Pons (tissue), 1 donor: ENCODE data around the gene ELF2.
"Not testable (repeated sequence)": the region's sequence is repeated elsewhere in the genome, so short reads cannot be mapped to it uniquely, and the experiment has no call there.

ENCODE experiments used
- DNase-seq: peaks from one replicate; pipeline ENCODE4 v3.0.0-alpha.2; 2016; ENCODE audit warnings: low spot score

Gene ELF2

DNA sequence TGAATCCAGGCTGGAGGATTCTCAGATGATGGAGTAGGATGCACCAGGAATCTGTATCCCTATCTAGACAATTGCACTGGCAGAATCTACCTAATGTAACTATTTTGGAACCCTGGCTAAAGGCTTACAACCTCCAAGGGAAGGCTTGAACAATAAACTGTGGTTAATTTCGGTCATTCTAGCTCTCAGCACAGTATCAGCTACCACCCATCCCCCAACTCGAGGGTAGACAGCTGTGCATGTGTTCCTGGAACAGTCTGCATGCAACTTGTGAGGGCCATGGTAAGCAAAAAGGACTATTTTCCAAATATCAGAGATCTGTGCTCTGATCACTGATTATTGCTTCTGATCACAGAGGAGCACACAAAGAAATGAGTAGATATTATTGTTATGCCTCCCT lies 34.0 kb downstream of the ELF2 start:
- peak; percentile 22 for DNase-seq

- DNase-seq = no peak
Observed at GRCh38 chr4:139142087-139142486, 34.9 kb downstream of the ELF2 start.

GRCh38 chr4:139137763-139138162 lies 39.3 kb downstream of the ELF2 start:
- no peak for DNase-seq

DNA sequence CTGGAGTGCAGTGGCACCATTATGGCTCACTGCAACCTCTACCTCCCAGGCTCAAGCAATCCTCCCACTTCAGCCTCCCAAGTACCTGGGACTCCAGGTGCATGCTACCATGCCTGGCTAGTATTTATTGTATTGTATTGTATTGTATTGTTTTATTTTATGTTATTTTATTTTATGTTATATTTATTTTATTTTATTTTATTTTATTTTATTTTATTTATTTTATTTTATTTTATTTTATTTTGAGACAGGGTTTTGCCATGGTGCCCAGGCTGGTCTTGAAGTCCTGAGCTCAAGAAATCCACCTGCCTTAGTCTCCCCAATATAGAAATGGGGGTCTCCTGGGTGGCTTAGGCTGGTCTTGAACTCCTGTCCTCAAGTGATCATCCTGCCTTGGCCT lies 42.6 kb downstream of the ELF2 start:
- no peak for DNase-seq

DNA sequence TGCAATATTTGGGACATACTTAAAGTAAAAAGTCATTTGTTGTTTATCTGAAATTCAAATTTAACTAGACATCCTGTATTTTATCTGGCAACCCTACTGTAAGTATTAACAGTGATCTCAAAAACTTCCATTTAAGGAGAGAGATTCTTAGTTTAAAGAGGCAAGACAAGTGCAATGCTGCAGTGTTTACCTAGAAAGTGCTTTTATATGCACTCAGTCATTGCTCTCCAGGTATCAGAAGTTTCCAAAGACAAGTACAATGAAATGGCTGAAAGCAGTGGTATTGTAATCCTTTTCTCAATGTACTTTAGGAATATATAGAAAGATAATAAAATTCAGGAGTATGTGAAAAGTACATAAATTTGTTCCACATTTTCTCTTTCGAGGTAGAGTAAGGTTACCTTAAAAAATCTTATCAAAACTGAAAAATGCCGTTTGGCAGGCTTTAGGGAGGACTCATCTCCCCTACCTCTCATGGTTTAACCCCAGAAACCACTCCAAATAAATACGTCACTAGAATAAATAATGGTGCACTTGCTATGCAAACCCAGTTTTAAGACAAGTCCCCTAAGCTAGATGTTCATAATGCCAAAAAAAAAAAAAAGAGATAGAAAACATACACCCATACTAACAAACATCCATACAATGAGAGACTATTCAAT lies 45.7 kb downstream of the ELF2 start:
- DNase-seq = no peak

DNA sequence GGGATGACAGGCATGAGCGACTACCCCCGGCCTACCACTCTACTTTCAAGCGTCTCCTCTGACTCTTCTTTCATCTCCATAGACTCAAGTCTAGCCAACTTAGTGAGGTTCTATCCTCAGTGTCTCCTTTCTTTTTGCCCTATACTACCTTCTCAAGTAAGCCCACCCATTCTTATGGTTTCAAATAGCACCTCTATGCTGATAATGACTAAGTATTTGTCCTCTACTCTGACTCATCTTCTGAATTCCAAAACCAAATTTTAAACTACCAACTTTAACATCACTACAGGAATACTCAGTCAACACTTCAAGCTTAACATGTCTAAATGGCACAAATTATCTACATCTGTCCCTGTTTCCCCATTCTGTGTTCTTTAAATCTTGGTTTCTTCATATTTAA lies 47.8 kb downstream of the ELF2 start:
- DNase-seq = no peak

GRCh38 chr4:139126898-139127297 lies 50.1 kb downstream of the ELF2 start:
- DNase-seq = no peak

GRCh38 chr4:139123910-139124309 lies 53.1 kb downstream of the ELF2 start:
- no peak for DNase-seq

DNA sequence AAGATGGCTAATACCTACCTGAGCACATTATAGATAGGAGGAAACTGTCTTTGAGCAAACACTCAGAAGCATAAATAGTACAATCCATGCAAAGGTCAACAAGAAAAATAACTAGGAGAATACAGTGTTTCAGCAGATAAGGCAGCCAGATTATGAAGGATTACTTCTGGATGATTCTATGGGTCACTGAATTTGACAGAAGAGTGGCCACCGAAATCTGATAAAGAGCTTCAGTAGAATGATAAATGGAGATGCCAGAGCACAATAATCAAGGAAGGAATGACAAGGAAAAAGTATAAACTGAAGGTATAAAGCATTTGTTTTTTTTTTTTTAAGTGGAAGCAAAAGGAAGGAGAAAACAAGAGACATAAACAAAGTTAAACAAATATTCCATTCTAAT lies 58.7 kb downstream of the ELF2 start:
- no peak for DNase-seq

GRCh38 chr4:139115226-139115625 lies 61.8 kb downstream of the ELF2 start:
- no peak for DNase-seq

GRCh38 chr4:139114795-139115194 lies 62.2 kb downstream of the ELF2 start:
- not testable (repeated sequence) for DNase-seq

- DNase-seq = no peak
Observed at GRCh38 chr4:139112650-139113049, 64.4 kb downstream of the ELF2 start.

GRCh38 chr4:139108567-139109128 lies 68.4 kb downstream of the ELF2 start:
- DNase-seq = no peak

DNA sequence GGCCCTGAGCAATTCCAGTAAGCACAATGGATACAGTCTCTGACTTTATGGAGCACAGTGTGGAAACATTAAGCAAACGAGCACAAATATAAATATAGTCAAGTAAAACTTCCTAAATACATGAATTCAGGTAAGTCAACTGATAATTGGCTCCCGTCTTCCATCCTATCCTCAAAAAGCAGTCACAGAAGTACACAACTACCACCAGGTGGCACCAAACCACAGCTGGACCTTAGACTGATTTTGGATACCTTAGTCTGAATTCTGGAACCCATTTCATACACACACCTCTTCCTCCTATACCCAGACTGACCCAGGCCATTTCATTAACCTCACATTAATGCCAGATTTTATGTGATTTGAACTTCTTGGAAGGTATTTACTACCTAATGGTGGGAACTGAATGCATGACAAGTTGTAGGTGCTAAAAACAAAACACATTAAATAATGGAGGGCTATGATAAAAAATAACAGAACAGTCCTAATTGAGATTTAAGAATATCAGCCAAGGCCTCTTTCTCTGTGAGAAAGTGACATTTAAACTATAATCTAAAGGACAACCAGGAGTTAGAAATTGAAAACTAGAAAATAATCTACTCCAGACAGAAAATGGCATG lies 77.5 kb downstream of the ELF2 start:
- DNase-seq = peak; percentile 93

GRCh38 chr4:139092271-139092670 lies 84.7 kb downstream of the ELF2 start:
- DNase-seq = no peak

GRCh38 chr4:139085141-139085540 lies 91.9 kb downstream of the ELF2 start:
- DNase-seq = peak; percentile 25

GRCh38 chr4:139084804-139085093 lies 92.3 kb downstream of the ELF2 start:
- DNase-seq = peak; percentile 50

DNA sequence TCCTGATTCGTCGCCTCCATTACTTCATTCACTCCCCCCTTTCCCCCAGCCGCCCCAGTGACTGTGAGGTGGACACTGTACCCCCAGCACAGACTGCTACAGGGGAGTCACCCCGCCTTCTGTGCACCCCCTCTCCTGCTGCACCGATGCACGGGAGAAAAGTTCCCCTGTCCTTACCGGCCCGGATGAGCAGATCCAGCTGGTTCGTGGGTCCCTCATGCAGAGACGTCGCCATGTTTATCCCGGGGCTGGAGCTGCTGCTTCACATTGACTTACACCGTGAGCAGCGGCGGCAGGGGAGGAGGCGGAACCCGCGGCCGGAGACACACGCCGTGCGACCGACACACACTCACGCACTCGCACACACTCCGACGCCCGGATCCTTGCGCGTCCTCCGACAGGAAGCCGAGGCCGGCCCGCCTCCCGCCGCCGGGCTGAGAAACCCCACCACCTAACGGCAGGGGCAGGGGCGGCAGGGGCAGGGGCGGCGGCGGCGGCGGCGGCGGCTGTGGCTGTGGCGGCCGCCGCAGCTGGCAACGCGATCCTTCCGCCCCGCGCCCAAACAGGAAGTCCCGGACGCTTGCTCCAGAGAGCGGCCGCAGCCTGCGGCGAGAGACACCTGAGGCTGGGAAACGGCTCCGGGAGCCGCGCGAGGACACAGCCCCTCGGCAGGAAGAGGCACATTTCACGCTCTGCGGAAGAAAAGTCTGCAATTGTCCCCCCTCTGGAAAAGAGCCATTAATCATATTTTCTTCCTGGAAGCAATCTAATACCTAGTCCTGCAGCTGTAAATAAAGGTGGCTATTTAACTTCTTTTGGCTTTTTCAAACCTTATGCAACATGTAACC lies 92.8 kb downstream of the ELF2 start:
- peak; percentile 73 for DNase-seq

GRCh38 chr4:139083607-139083955 lies 93.4 kb downstream of the ELF2 start:
- peak; percentile 68 for DNase-seq

- DNase-seq = peak; percentile 99
Observed at GRCh38 chr4:139082750-139083606, 94.0 kb downstream of the ELF2 start.

DNA sequence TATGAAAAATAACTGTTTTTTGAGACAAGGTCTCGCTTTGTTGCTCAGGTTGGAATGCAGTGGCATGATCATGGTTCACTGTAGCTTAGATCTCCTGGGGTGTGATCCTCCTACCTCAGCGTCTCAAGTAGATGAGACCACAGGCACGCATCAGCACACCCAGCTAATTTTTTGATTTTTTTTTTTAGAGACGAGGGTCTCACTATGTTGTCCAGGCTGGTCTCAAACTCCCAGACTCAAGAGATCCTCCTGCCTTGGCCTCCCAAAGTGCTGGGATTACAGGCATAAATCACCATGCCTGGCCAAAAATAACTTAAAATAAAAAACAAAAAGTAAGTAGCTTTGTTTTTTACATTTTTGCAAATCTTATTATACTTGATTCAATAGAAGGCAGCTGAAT lies 98.1 kb downstream of the ELF2 start:
- DNase-seq = no peak
